MM.1S (cell line): ENCODE results near the gene ZMYND15.

ENCODE experiments used
- DNase-seq: peaks from one replicate; pipeline ENCODE4 v3.0.0-alpha.2; 2015
- H2AFZ ChIP-seq: fragments of 300-600 bp; sonication (generic); 2 replicates; pipeline ENCODE4 v1.6.0; 2016; ENCODE audit warnings: antibody characterized with exemption, low read length
- H3F3A ChIP-seq: fragments of 300-600 bp; sonication (generic); 2 replicates; pipeline ENCODE4 v1.6.1; 2016; ENCODE audit warnings: mild to moderate bottlenecking, antibody characterized with exemption, low read length, moderate library complexity, mixed read lengths; ENCODE audit not compliant: insufficient read depth
- H3K27ac ChIP-seq: fragments of 300-600 bp; sonication (generic); 2 replicates; pipeline ENCODE4 v1.5.1; 2016; ENCODE audit warnings: mild to moderate bottlenecking, low read length
- H3K27me3 ChIP-seq: fragments of 300-600 bp; sonication (generic); replicated peaks from 2 replicates; pipeline ENCODE4 v1.6.0; 2016; ENCODE audit warnings: low read length; ENCODE audit not compliant: insufficient read depth
- H3K36me3 ChIP-seq: fragments of 300-600 bp; sonication (generic); replicated peaks from 2 replicates; pipeline ENCODE4 v1.6.1; 2016; ENCODE audit warnings: mild to moderate bottlenecking, low read length, mixed read lengths; ENCODE audit not compliant: insufficient read depth
- H3K4me1 ChIP-seq: fragments of 300-600 bp; sonication (generic); 2 replicates; pipeline ENCODE4 v1.6.1; 2016; ENCODE audit warnings: low read length, mixed read lengths
- H3K4me2 ChIP-seq: fragments of 300-600 bp; sonication (generic); 2 replicates; pipeline ENCODE4 v1.6.0; 2016; ENCODE audit warnings: low read depth, low read length
- H3K4me3 ChIP-seq: fragments of 300-600 bp; sonication (generic); 2 replicates; pipeline ENCODE4 v1.5.1; 2016; ENCODE audit warnings: low read length, mixed read lengths
- H3K79me2 ChIP-seq: fragments of 300-600 bp; sonication (generic); 2 replicates; pipeline ENCODE4 v1.6.1; 2016; ENCODE audit warnings: mixed run types, low read length, mixed read lengths
- H3K9ac ChIP-seq: fragments of 300-600 bp; sonication (generic); 2 replicates; pipeline ENCODE4 v1.6.1; 2016; ENCODE audit warnings: low read length, mixed read lengths
- H3K9me2 ChIP-seq: fragments of 300-600 bp; sonication (generic); replicated peaks from 2 replicates; pipeline ENCODE4 v1.6.1; 2016; ENCODE audit warnings: mild to moderate bottlenecking, low read length, mixed read lengths; ENCODE audit not compliant: insufficient read depth
- H3K9me3 ChIP-seq: fragments of 300-600 bp; sonication (generic); replicated peaks from 2 replicates; pipeline ENCODE4 v1.6.1; 2016; ENCODE audit warnings: mild to moderate bottlenecking, low read length, mixed read lengths; ENCODE audit not compliant: insufficient read depth
- H4K20me1 ChIP-seq: fragments of 300-600 bp; sonication (generic); 2 replicates; pipeline ENCODE4 v1.6.1; 2016; ENCODE audit warnings: mild to moderate bottlenecking, low read length, moderate library complexity, mixed read lengths; ENCODE audit not compliant: insufficient read depth
- EZH2 ChIP-seq: fragments of 300-600 bp; sonication (generic); optimal IDR thresholded peaks from 2 replicates; pipeline ENCODE3; 2017; ENCODE audit warnings: low read depth, mild to moderate bottlenecking, antibody characterized with exemption, low read length, mixed read lengths
- EZH2phosphoT487 ChIP-seq: fragments of 300-600 bp; sonication (generic); IDR thresholded peaks from 2 replicates; pipeline ENCODE4 v1.6.1; 2018; ENCODE audit warnings: antibody characterized with exemption, low read length
- TF ChIP-seq, protein P1 (sequence below): fragments of 300-600 bp; sonication (generic); IDR thresholded peaks from 2 replicates; pipeline ENCODE4 v1.5.1; 2016; ENCODE audit warnings: antibody characterized with exemption, low read length, mixed read lengths

The ZMYND15 gene

DNA sequence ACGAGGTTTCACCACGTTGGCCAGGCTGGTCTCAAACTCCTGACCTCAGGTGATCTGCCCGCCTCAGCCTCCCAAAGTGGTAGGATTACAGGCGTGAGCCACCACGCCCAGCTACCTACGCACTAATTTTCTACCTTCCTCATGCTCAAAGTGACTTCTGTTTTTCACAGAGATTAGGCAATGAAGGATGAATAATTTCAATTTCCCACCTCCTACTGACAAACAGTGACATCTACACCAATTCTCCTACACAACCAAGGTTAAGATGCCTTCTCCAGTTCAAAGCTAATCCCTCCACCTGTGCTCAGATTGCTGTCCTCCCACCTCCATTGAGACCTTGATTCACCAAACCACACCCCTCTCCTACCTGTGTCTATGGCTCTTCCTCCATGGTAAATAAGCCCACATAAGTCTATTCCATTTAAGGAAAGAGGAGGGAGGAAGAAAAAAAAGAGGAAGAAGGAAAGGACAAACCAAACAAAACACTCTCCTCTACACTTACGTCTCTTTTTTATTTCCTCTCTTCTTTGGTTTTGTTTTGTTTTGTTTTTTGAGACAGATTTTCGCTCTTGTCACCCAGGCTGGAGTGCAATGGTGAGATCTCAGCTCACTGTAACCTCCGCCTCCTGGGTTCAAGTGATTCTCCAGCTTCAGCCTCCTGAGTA lies 13.9 kb upstream of the ZMYND15 start:
- no peaks in the 10 kb centered on the region for H3K9me3 ChIP-seq
- H3K4me3 ChIP-seq, result no peak overlapping the region
- H3K9me2 ChIP-seq, result no peaks in the 10 kb centered on the region
- peaks cover 8% of the 10 kb centered on the region; the same call in 1 of the 2 replicates for H3F3A ChIP-seq
- H3K36me3 ChIP-seq, result no peaks in the 10 kb centered on the region
- no peaks in the 10 kb centered on the region for H3K79me2 ChIP-seq
- no peak for DNase-seq
- no peaks in the 10 kb centered on the region for H3K27me3 ChIP-seq
- no peak overlapping the region for H3K9ac ChIP-seq
- no peaks in the 10 kb centered on the region for H4K20me1 ChIP-seq
- no peak overlapping the region for H2AFZ ChIP-seq
- H3K4me1 ChIP-seq, result peaks cover 12% of the 10 kb centered on the region
- no peak overlapping the region for H3K4me2 ChIP-seq
- no peak for TF ChIP-seq EZH2
- TF ChIP-seq, protein P1, sequence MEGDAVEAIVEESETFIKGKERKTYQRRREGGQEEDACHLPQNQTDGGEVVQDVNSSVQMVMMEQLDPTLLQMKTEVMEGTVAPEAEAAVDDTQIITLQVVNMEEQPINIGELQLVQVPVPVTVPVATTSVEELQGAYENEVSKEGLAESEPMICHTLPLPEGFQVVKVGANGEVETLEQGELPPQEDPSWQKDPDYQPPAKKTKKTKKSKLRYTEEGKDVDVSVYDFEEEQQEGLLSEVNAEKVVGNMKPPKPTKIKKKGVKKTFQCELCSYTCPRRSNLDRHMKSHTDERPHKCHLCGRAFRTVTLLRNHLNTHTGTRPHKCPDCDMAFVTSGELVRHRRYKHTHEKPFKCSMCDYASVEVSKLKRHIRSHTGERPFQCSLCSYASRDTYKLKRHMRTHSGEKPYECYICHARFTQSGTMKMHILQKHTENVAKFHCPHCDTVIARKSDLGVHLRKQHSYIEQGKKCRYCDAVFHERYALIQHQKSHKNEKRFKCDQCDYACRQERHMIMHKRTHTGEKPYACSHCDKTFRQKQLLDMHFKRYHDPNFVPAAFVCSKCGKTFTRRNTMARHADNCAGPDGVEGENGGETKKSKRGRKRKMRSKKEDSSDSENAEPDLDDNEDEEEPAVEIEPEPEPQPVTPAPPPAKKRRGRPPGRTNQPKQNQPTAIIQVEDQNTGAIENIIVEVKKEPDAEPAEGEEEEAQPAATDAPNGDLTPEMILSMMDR, result no peak
- TF ChIP-seq EZH2phosphoT487, result no peak
- no peak overlapping the region for H3K27ac ChIP-seq

DNA sequence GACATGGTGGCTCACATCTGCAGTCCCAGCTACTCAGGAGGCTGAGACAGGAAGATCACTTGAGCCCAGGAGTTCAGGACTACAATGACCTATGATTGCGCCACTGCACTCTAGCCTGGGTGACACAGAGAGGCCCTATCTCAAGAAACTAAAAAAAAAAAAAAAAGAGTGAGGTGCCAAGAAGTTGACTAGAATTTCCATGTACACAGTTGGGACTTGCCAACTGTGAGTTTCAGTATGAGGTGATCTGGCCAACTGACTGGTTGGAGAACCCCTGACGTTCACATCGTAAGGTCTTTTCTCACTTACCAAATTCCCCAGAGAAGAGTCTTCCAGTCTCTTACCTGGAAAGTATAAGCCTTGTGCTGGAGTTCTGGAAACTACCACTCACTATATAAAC lies 11.5 kb upstream of the ZMYND15 start:
- Histone ChIP-seq H3F3A (no peaks in the 10 kb centered on the region; the same call in 1 of the 2 replicates), H4K20me1 (no peaks in the 10 kb centered on the region), H3K79me2 (no peaks in the 10 kb centered on the region), H3K4me2 (no peak overlapping the region), H3K9me3 (no peaks in the 10 kb centered on the region), H3K9ac (no peak overlapping the region), H3K9me2 (no peaks in the 10 kb centered on the region), H3K36me3 (no peaks in the 10 kb centered on the region), H3K27ac (no peak overlapping the region), H3K27me3 (no peaks in the 10 kb centered on the region), H3K4me1 (0 out of 2 replicates have a peak, but pooled peaks cover 4% of the 10 kb centered on the region), H3K4me3 (no peak overlapping the region), H2AFZ (no peak overlapping the region)
- TF ChIP-seq, protein P1, result no peak
- TF ChIP-seq EZH2 (no peak), EZH2phosphoT487 (no peak)
- no peak for DNase-seq

DNA sequence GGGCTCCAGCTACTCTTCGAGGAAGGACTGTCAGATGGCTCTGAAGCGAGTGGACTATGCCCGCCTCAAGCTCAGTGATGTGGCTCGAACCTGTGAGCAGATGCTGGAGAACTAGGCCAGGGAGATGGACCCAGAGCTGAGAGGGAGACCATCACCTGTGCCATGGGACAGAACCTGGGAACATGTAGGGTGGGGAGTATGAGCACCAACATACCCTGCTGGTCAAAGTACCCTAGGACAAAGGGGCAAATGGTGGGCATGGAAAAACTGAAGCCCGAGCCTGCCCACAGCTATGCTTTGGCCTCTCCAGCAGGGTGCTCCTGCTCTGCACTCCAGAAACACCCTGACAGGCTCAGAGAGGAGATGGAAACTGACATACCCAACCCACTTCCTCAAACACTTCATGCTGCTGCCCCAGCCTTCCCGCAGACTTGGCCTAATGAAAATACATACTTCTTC lies 6.5 kb upstream of the ZMYND15 start:
- no peaks in the 10 kb centered on the region for H3K9me3 ChIP-seq
- H3K27me3 ChIP-seq, result 0 out of 2 replicates have a peak, but pooled peaks cover under 1% of the 10 kb centered on the region
- no peaks in the 10 kb centered on the region for H3K9me2 ChIP-seq
- peak; percentile 39 for DNase-seq
- no peak overlapping the region for H2AFZ ChIP-seq
- no peak overlapping the region for H3K27ac ChIP-seq
- H3K4me1 ChIP-seq, result peaks cover 10% of the 10 kb centered on the region
- no peaks in the 10 kb centered on the region for H3K79me2 ChIP-seq
- no peaks in the 10 kb centered on the region for H4K20me1 ChIP-seq
- no peak overlapping the region for H3K4me3 ChIP-seq
- H3K36me3 ChIP-seq, result no peaks in the 10 kb centered on the region
- H3K9ac ChIP-seq, result no peak overlapping the region
- H3F3A ChIP-seq, result peaks cover under 1% of the 10 kb centered on the region; the same call in 1 of the 2 replicates
- TF ChIP-seq EZH2, result no peak
- TF ChIP-seq, protein P1, result peak; percentile 38
- H3K4me2 ChIP-seq, result 0 out of 2 replicates have a peak overlapping the region, but pooled peaks have one; percentile 13
